Loucy (cell line): Measurements from ENCODE around the gene PAX9.

Source experiments
- H2AFZ ChIP-seq: fragments of 200-600 bp; sonication (generic); 2 replicates; pipeline ENCODE4 v1.6.0; 2016; ENCODE audit warnings: antibody characterized with exemption, mild to moderate bottlenecking, low read length, moderate library complexity
- H3F3A ChIP-seq: fragments of 200-600 bp; 2 replicates; pipeline ENCODE4 v1.6.0; 2016; ENCODE audit warnings: antibody characterized with exemption, low read depth, mild to moderate bottlenecking
- H3K27me3 ChIP-seq: fragments of 200-600 bp; sonication (generic); 2 replicates; pipeline ENCODE4 v1.6.1; 2014; ENCODE audit warnings: low read length, mild to moderate bottlenecking; ENCODE audit not compliant: insufficient read depth, poor library complexity, severe bottlenecking
- H3K36me3 ChIP-seq: fragments of 200-600 bp; sonication (generic); 2 replicates; pipeline ENCODE4 v1.6.1; 2016; ENCODE audit warnings: low read length; ENCODE audit not compliant: insufficient read depth
- H3K4me1 ChIP-seq: fragments of 200-600 bp; sonication (generic); 2 replicates; pipeline ENCODE4 v1.5.1; 2014; ENCODE audit warnings: low read length, mild to moderate bottlenecking; ENCODE audit not compliant: insufficient read depth, poor library complexity, severe bottlenecking
- H3K4me2 ChIP-seq: fragments of 200-600 bp; sonication (generic); 2 replicates; pipeline ENCODE4 v1.6.0; 2014; ENCODE audit warnings: antibody characterized with exemption, low read length, low read depth, mild to moderate bottlenecking; ENCODE audit not compliant: poor library complexity, severe bottlenecking
- H3K4me3 ChIP-seq: fragments of 200-600 bp; sonication (generic); 2 replicates; pipeline ENCODE4 v1.5.1; 2014; ENCODE audit warnings: low read length, mild to moderate bottlenecking, mixed read lengths; ENCODE audit not compliant: poor library complexity, severe bottlenecking
- H3K79me2 ChIP-seq: fragments of 200-600 bp; sonication (generic); 2 replicates; pipeline ENCODE4 v1.6.1; 2014; ENCODE audit warnings: low read length; ENCODE audit not compliant: insufficient read depth
- H3K9ac ChIP-seq: fragments of 200-600 bp; sonication (generic); 2 replicates; pipeline ENCODE4 v1.6.0; 2014; ENCODE audit warnings: mild to moderate bottlenecking, low read depth, low read length, moderate library complexity; ENCODE audit not compliant: poor library complexity, severe bottlenecking
- H3K9me2 ChIP-seq: fragments of 200-600 bp; sonication (generic); replicated peaks from 2 replicates; pipeline ENCODE4 v1.6.1; 2016; ENCODE audit warnings: low read depth, low read length, mixed read lengths
- H3K9me3 ChIP-seq: fragments of 200-600 bp; sonication (generic); 2 replicates; pipeline ENCODE4 v1.6.1; 2014; ENCODE audit warnings: mild to moderate bottlenecking, antibody characterized with exemption, low read length, low read depth; ENCODE audit not compliant: insufficient read depth
- H4K20me1 ChIP-seq: fragments of 200-600 bp; sonication (generic); 2 replicates; pipeline ENCODE4 v1.6.0; 2014; ENCODE audit warnings: antibody characterized with exemption, low read length, mild to moderate bottlenecking; ENCODE audit not compliant: insufficient read depth, poor library complexity, severe bottlenecking
- EZH2phosphoT487 ChIP-seq: fragments of 200-600 bp; IDR thresholded peaks from 2 replicates; pipeline ENCODE4 v1.6.1; 2018; ENCODE audit warnings: antibody characterized with exemption, mild to moderate bottlenecking, moderate library complexity, borderline replicate concordance
- TF ChIP-seq, protein P1 (sequence below): fragments of 200-600 bp; sonication (generic); conservative IDR thresholded peaks from 2 replicates; pipeline ENCODE4 v1.5.1; 2014; ENCODE audit warnings: mild to moderate bottlenecking, antibody characterized with exemption, low read length

PAX9 gene

GRCh38 chr14:36655571-36655962, 6.1 kb upstream of the PAX9 start:
- Histone ChIP-seq H3K36me3 (no peaks in the 10 kb centered on the region), H3K9ac (no peak overlapping the region), H3F3A (no peaks in the 10 kb centered on the region), H3K4me1 (no peaks in the 10 kb centered on the region), H3K79me2 (no peaks in the 10 kb centered on the region), H3K4me3 (no peak overlapping the region), H2AFZ (no peak overlapping the region), H3K9me3 (no peaks in the 10 kb centered on the region), H4K20me1 (no peaks in the 10 kb centered on the region), H3K4me2 (no peak overlapping the region), H3K27me3 (no peaks in the 10 kb centered on the region), H3K9me2 (no peaks in the 10 kb centered on the region)
- no peak for TF ChIP-seq EZH2phosphoT487

- Histone ChIP-seq H2AFZ (no peak overlapping the region), H3K27me3 (no peaks in the 10 kb centered on the region), H3K79me2 (no peaks in the 10 kb centered on the region), H3F3A (no peaks in the 10 kb centered on the region), H3K9me3 (no peaks in the 10 kb centered on the region), H4K20me1 (no peaks in the 10 kb centered on the region), H3K9me2 (no peaks in the 10 kb centered on the region), H3K36me3 (no peaks in the 10 kb centered on the region), H3K4me1 (no peaks in the 10 kb centered on the region), H3K4me3 (no peak overlapping the region), H3K9ac (no peak overlapping the region), H3K4me2 (no peak overlapping the region)
- TF ChIP-seq, protein P1, sequence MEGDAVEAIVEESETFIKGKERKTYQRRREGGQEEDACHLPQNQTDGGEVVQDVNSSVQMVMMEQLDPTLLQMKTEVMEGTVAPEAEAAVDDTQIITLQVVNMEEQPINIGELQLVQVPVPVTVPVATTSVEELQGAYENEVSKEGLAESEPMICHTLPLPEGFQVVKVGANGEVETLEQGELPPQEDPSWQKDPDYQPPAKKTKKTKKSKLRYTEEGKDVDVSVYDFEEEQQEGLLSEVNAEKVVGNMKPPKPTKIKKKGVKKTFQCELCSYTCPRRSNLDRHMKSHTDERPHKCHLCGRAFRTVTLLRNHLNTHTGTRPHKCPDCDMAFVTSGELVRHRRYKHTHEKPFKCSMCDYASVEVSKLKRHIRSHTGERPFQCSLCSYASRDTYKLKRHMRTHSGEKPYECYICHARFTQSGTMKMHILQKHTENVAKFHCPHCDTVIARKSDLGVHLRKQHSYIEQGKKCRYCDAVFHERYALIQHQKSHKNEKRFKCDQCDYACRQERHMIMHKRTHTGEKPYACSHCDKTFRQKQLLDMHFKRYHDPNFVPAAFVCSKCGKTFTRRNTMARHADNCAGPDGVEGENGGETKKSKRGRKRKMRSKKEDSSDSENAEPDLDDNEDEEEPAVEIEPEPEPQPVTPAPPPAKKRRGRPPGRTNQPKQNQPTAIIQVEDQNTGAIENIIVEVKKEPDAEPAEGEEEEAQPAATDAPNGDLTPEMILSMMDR: peak; percentile 42
- no peak for TF ChIP-seq EZH2phosphoT487
Observed at GRCh38 chr14:36655963-36656686, 5.5 kb upstream of the PAX9 start.

- Histone ChIP-seq H3K9me3 (no peaks in the 10 kb centered on the region), H3K4me2 (no peak overlapping the region), H2AFZ (no peak overlapping the region), H3F3A (no peaks in the 10 kb centered on the region), H3K4me1 (no peaks in the 10 kb centered on the region), H3K4me3 (no peak overlapping the region), H3K79me2 (no peaks in the 10 kb centered on the region), H3K36me3 (no peaks in the 10 kb centered on the region), H3K27me3 (no peaks in the 10 kb centered on the region), H4K20me1 (no peaks in the 10 kb centered on the region), H3K9me2 (no peaks in the 10 kb centered on the region), H3K9ac (no peak overlapping the region)
- TF ChIP-seq EZH2phosphoT487: no peak
- TF ChIP-seq, protein P1: no peak
Observed at GRCh38 chr14:36656687-36657398, 4.8 kb upstream of the PAX9 start.
